Measurements from ENCODE around the gene NSUN4. TPM values are rescaled to one million over a fixed set of nuclear protein-coding genes. Genes with fewer than 3 reads are reported as not detected.

NSUN4 gene
- 25.0 and 30.3 TPM in 2 replicates for total RNA-seq
- long read RNA-seq, full-length matches to known transcripts = 7 of 11 reads
- long read RNA-seq, partial matches to known transcripts = 0 of 11 reads
- long read RNA-seq, other reads (novel, unspliced or antisense) = 4 of 11 reads

DNA sequence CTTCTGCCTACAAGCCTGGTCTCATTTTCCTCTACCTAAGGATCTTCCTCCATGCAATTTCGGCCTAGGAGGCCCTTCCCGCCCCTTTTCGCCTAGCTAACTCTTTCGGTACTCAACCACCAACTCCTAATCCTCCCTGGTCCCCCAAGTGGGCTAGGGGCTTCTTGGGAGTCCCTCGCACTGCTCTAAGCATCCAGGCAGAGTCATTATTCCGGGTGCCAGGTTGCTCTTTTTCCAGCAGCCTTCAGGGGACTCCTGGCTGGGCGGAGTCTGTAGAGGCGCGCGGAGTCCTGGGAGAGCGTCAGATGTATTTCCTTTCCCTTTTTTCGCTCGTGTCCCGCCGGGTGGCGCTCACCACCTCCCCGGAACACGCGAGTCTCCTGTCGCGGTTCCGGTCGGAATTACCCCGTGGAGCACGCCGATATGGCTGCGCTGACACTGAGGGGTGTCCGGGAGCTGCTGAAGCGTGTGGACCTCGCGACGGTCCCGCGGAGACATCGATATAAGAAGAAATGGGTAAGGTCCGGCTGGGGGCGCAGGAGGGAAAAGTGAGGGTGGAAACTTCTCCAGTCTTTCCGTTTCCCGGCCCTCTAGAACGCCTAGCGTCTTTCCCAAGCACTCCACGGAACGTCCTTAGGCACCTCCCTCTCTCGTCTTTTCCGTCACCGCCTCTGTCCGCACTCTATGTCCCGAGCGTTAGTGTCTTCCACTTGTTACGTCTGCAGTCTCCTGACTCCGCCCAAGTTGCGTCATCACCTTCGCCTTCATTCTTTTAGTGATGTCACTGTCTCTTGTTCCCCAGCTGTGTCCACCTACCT is at the start of gene NSUN4:
TSS of gene NSUN4 (plus strand) at position 404 of the 818 bp plus-strand sequence. CDS start at position 424, 20 bp downstream.
- Mint-ChIP-seq H3K9me3 (ENCODE audit: low read depth) (no peaks in the 10 kb centered on the region), H3K27ac (peak within 1 kb of the TSS; percentile 99), H3K4me3 (ENCODE audit: low read depth) (peak within 1 kb of the TSS; percentile 100), H3K36me3 (ENCODE audit: insufficient read depth) (peaks cover 13% of the 10 kb centered on the region), H3K27me3 (no peaks in the 10 kb centered on the region), H3K4me1 (ENCODE audit: low read depth) (peaks cover 26% of the 10 kb centered on the region)
- DNase-seq (ENCODE audit: low spot score, unreplicated experiment) = peak; percentile 75
- peak; percentile 63 for TF ChIP-seq CTCF (IDR thresholded peaks at IDR 0.05; ENCODE audit: unreplicated experiment)

- no peak for TF ChIP-seq CTCF (IDR thresholded peaks at IDR 0.05; ENCODE audit: unreplicated experiment)
- H3K9me3 Mint-ChIP-seq (ENCODE audit: low read depth) = no peaks in the 10 kb centered on the region
- peaks cover 4% of the 10 kb centered on the region for H3K4me1 Mint-ChIP-seq (ENCODE audit: low read depth)
These were observed 45.3 kb upstream of the NSUN4 start for GRCh38 chr1:46295306-46295705.

DNA sequence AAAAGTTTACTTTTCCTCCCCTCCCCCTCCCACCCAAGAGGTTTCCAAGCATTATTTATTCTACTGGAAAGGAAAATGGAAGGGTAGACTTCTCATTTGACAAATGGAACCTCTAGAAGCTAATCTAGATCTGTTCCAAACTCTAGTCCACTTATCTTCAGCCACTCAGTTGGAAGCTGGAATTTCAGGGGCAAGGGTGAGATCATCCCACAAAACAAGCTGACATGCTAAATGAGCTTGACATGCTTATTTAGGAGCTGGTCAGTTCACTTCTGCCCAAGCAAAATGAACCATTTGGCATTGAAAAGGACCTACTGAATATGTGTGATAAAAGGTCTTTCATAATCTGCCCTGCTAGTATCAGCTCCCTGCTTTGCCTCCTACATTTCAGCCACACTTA is 42.2 kb upstream of the NSUN4 start:
- TF ChIP-seq CTCF (IDR thresholded peaks at IDR 0.05; ENCODE audit: unreplicated experiment) = no peak
- Mint-ChIP-seq H3K4me1 (ENCODE audit: low read depth) (peaks cover 17% of the 10 kb centered on the region), H3K27ac (peak overlapping the region; percentile 63), H3K36me3 (ENCODE audit: insufficient read depth) (peaks cover 20% of the 10 kb centered on the region), H3K27me3 (no peaks in the 10 kb centered on the region), H3K9me3 (ENCODE audit: low read depth) (no peaks in the 10 kb centered on the region), H3K4me3 (ENCODE audit: low read depth) (no peak overlapping the region)
- no peak for DNase-seq (ENCODE audit: low spot score, unreplicated experiment)

More at GRCh38 chr1:46295306-46295705, 45.3 kb upstream of the NSUN4 start:
- no peak for DNase-seq (ENCODE audit: low spot score, unreplicated experiment)
- H3K36me3 Mint-ChIP-seq (ENCODE audit: insufficient read depth) = peaks cover 22% of the 10 kb centered on the region
- no peak overlapping the region for H3K4me3 Mint-ChIP-seq (ENCODE audit: low read depth)
- H3K27ac Mint-ChIP-seq = no peak overlapping the region
- no peaks in the 10 kb centered on the region for H3K27me3 Mint-ChIP-seq

DNA sequence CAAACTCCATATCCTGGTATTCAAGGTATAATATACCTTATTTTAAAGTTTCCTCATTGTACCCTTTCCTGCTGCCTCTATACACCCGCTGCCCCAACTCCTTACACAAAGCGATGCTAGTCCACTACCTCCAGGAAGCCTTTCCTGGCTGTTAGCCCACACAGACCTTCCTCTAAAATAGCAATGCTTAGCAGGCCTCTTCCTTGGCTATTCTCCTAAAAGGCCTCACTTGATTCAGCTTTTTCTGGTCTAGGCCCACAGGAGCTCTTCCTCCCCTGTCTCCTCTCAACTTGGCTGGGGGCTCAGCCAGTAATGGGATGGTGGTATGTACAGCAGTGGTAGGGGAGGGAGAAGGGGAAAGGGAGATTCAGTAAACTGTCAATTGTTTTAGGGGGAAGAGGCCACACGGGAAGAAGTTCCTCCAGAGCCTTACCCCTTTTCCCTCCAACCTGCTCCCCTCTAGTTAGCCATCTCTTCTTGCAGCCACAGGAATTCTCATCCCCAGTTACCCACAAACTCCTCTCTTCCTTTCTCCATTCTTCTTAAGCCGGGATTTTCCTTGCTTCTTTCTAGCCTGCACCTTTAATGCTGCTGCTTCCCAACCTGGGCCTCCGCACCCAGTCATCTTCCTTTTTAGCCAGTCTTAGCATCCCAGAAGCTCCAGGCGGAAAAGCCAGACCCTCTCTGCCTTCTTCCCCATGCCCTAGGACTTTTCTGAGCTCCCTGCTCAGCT is 39.8 kb upstream of the NSUN4 start:
- no peak for DNase-seq (ENCODE audit: low spot score, unreplicated experiment)
- peak overlapping the region; percentile 99 for H3K4me3 Mint-ChIP-seq (ENCODE audit: low read depth)
- H3K9me3 Mint-ChIP-seq (ENCODE audit: low read depth) = no peaks in the 10 kb centered on the region
- peak overlapping the region; percentile 100 for H3K27ac Mint-ChIP-seq
- no peaks in the 10 kb centered on the region for H3K27me3 Mint-ChIP-seq
- peaks cover 17% of the 10 kb centered on the region for H3K36me3 Mint-ChIP-seq (ENCODE audit: insufficient read depth)
- H3K4me1 Mint-ChIP-seq (ENCODE audit: low read depth) = peaks cover 20% of the 10 kb centered on the region
- TF ChIP-seq CTCF (IDR thresholded peaks at IDR 0.05; ENCODE audit: unreplicated experiment) = no peak

DNA sequence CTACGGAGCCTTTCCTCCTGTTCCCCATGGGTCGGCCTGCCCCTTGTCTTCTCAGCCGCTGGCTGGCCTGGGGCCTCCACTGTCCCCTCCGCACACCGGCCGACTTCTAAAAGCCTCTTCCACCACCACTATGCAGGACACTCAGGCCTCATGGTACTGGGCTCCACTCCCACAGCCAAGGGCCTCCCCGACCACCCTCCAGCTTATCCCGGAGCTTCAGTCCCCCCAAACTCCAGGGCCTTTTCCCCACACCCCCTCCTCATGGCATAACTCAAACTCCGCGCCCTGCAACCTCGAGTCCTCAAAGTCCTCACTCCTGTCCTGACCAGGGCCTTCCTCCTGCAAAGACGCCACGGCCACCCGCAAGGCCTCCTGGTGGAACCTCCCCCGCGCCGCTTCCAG is 39.2 kb upstream of the NSUN4 start:
- no peaks in the 10 kb centered on the region for H3K27me3 Mint-ChIP-seq
- peak overlapping the region; percentile 100 for H3K27ac Mint-ChIP-seq
- peak overlapping the region; percentile 99 for H3K4me3 Mint-ChIP-seq (ENCODE audit: low read depth)
- H3K36me3 Mint-ChIP-seq (ENCODE audit: insufficient read depth) = peaks cover 13% of the 10 kb centered on the region
- TF ChIP-seq CTCF (IDR thresholded peaks at IDR 0.05; ENCODE audit: unreplicated experiment) = no peak
- peaks cover 22% of the 10 kb centered on the region for H3K4me1 Mint-ChIP-seq (ENCODE audit: low read depth)
- DNase-seq (ENCODE audit: low spot score, unreplicated experiment) = no peak
- no peaks in the 10 kb centered on the region for H3K9me3 Mint-ChIP-seq (ENCODE audit: low read depth)

Measured in progenitor cell of endocrine pancreas (in vitro differentiated cells).